ENCODE measurements around the gene RIN3.
A peak's percentile ranks its signal among the peaks of the same experiment; 100 is the strongest.

The RIN3 gene

DNA sequence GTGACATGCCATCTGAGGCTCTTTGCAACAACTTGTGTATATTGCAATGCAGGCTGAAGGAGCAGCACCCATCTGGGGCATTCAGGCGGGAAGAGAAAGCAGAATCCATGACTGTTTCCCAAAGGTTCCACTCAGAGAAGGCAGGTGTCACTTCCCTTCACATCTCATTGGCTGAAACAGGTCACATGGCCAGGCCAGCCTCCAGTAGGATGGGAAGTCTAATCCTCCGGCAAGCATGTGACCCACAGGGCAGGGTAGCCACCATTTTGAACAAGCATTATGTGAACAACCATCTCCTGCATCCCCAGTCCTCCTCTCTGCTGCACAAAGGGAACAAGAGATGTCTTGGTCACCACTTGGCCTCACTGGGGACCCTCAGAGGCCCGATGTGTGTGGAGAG lies 70.6 kb downstream of the RIN3 start:
- no peak for DNase-seq
- no peak overlapping the region for H3K4me3 Mint-ChIP-seq
- TF ChIP-seq CTCF (IDR thresholded peaks at IDR 0.05), result no peak
- H3K27me3 Mint-ChIP-seq (ENCODE audit: low read depth, poor library complexity), result no peaks in the 10 kb centered on the region
- peaks cover 13% of the 10 kb centered on the region for H3K36me3 Mint-ChIP-seq (ENCODE audit: low read depth)
- H3K4me1 Mint-ChIP-seq, result peaks cover 6% of the 10 kb centered on the region
- H3K27ac Mint-ChIP-seq, result no peak overlapping the region
- peaks cover 9% of the 10 kb centered on the region for H3K9me3 Mint-ChIP-seq

- H3K4me1 Mint-ChIP-seq, result peaks cover 6% of the 10 kb centered on the region
- TF ChIP-seq CTCF (IDR thresholded peaks at IDR 0.05), result no peak
- no peak overlapping the region for H3K27ac Mint-ChIP-seq
- peaks cover 13% of the 10 kb centered on the region for H3K36me3 Mint-ChIP-seq (ENCODE audit: low read depth)
- H3K4me3 Mint-ChIP-seq, result no peak overlapping the region
- no peak for DNase-seq
- peaks cover 9% of the 10 kb centered on the region for H3K9me3 Mint-ChIP-seq
- H3K27me3 Mint-ChIP-seq (ENCODE audit: low read depth, poor library complexity), result no peaks in the 10 kb centered on the region
These were observed 71.2 kb downstream of the RIN3 start for GRCh38 chr14:92584816-92585215.

DNA sequence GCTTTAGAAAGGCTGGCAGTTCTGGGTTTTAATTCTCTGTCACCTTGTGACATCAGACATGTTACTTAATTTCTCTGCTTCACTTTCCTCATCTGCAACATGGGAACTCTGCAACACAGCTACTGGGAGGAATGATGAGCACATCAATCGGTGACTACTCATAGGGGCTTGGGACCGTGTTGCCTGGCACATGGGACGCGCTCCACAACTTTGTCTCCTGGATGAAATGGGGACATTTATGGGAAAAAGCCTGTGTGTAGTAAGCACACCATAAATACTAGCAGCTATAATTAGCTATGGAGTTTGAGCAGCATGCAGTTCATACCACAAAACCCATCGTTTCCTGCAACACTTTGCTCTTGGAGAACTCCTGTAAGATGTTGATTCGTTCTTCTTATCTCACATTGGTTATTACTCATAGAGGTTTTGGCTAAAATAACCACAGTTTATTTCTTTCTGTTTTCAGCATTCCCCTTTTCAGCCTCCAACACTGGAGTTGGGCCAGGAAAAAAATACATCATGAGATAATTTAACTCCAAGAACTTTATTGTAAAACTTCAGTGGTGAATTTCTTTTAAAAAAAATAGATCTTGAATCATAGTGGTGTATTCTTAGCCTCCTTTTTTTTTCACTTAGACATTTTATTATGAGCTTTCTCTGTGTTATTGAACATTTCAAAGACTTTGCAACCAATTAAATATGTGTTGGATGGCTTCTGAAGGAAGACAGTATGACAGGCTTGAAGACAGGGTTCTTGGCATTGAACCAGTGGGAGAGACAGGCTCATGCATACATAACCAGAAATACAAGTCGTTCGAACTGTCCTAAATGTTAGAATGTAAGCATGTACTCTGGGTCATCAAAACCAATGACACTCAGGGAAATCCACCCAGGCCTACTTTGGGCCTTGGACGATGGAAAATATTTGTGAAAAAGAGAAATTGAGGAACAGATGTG lies 72.7 kb downstream of the RIN3 start:
- Mint-ChIP-seq H3K36me3 (ENCODE audit: low read depth) (peaks cover 20% of the 10 kb centered on the region), H3K4me3 (no peak overlapping the region), H3K9me3 (peaks cover 15% of the 10 kb centered on the region), H3K4me1 (peaks cover 6% of the 10 kb centered on the region), H3K27me3 (ENCODE audit: low read depth, poor library complexity) (peaks cover 4% of the 10 kb centered on the region), H3K27ac (no peak overlapping the region)
- DNase-seq, result no peak
- TF ChIP-seq CTCF (IDR thresholded peaks at IDR 0.05), result no peak

DNA sequence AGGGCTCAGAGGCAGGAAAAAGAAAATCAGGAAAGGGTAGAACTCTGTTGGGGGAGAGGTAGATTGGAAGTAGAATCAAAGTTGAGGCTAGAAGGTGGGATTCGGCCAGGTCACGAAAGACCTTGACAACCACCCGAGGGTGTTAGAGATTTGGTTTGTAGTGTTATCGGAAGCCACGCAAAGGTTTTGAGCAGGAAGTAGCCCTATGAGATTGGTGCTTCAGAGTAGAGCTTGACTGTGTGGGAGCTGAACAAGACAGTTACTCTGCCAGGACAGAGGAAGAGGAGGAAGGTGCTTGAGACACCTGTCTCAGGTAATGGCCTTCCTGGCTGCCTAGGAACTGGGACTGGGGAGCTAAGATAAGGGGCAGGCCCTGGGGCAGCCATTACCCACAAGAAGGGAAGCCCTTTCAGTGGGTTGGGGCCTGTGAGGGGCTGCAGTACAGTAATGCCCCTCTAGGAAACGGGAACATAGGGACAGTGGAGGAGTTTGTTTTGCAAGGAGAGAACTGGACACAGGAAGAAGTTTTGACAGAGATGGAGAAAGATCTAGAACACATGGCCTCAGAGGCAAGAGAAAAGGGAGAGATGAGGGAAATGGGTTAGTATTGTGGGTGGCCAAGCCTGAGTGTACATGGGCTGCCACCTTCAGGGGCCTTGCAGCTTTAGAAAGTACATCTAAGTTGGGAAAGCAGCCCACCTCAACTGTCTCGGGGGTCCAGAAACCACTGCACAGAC lies 73.5 kb downstream of the RIN3 start:
- Mint-ChIP-seq H3K36me3 (ENCODE audit: low read depth) (peaks cover 21% of the 10 kb centered on the region), H3K27me3 (ENCODE audit: low read depth, poor library complexity) (peaks cover 4% of the 10 kb centered on the region), H3K27ac (peak overlapping the region; percentile 32), H3K9me3 (peaks cover 22% of the 10 kb centered on the region), H3K4me1 (no peaks in the 10 kb centered on the region), H3K4me3 (no peak overlapping the region)
- no peak for TF ChIP-seq CTCF (IDR thresholded peaks at IDR 0.05)
- no peak for DNase-seq

DNA sequence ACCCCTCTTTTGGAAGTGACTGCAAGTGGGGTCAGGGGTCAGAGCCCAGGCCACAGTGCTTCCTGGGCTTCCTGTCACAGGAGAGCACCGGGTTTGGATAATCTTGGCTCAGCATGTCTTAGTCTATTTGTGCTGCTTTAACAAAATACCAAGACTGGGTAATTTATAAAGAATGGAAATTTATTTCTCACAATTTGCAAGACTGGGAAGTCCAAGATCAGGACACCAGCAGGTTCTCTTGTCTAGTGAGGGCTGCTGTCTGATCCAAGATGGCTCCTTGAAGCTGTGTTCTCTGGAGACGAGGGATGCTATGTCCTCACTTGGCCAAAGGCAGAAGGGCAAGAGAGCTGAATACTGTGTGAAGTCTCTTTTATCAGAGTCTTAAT lies 74.1 kb downstream of the RIN3 start:
- no peak overlapping the region for H3K27ac Mint-ChIP-seq
- H3K9me3 Mint-ChIP-seq, result peaks cover 20% of the 10 kb centered on the region
- peaks cover 4% of the 10 kb centered on the region for H3K27me3 Mint-ChIP-seq (ENCODE audit: low read depth, poor library complexity)
- peaks cover 19% of the 10 kb centered on the region for H3K36me3 Mint-ChIP-seq (ENCODE audit: low read depth)
- no peak overlapping the region for H3K4me3 Mint-ChIP-seq
- no peak for DNase-seq
- H3K4me1 Mint-ChIP-seq, result no peaks in the 10 kb centered on the region
- no peak for TF ChIP-seq CTCF (IDR thresholded peaks at IDR 0.05)
